Choroid plexus epithelial cell (primary cell): ENCODE data around the gene CD96.
A peak's percentile ranks its signal among the peaks of the same experiment; 100 is the strongest.

Experiments
- DNase-seq: peaks from one replicate; pipeline ENCODE4 v3.0.0-alpha.2; 2010; ENCODE audit warnings: low read depth
- H3K4me3 ChIP-seq: 2 replicates; pipeline ENCODE4 v1.5.1; 2011; ENCODE audit warnings: low read depth, mild to moderate bottlenecking, control low read depth, low read length, moderate library complexity
- TF ChIP-seq, protein P1 (sequence below): conservative IDR thresholded peaks from 2 replicates; pipeline ENCODE4 v1.5.1; 2011; ENCODE audit warnings: low read depth, mild to moderate bottlenecking, control low read depth, inconsistent platforms, low read length, moderate library complexity

The CD96 gene

GRCh38 chr3:111590143-111590491, 48.1 kb downstream of the CD96 start:
- no peak overlapping the region for H3K4me3 ChIP-seq
- TF ChIP-seq, protein P1, sequence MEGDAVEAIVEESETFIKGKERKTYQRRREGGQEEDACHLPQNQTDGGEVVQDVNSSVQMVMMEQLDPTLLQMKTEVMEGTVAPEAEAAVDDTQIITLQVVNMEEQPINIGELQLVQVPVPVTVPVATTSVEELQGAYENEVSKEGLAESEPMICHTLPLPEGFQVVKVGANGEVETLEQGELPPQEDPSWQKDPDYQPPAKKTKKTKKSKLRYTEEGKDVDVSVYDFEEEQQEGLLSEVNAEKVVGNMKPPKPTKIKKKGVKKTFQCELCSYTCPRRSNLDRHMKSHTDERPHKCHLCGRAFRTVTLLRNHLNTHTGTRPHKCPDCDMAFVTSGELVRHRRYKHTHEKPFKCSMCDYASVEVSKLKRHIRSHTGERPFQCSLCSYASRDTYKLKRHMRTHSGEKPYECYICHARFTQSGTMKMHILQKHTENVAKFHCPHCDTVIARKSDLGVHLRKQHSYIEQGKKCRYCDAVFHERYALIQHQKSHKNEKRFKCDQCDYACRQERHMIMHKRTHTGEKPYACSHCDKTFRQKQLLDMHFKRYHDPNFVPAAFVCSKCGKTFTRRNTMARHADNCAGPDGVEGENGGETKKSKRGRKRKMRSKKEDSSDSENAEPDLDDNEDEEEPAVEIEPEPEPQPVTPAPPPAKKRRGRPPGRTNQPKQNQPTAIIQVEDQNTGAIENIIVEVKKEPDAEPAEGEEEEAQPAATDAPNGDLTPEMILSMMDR, result no peak
- DNase-seq, result no peak

- no peak overlapping the region for H3K4me3 ChIP-seq
Observed at GRCh38 chr3:111591555-111591954, 49.6 kb downstream of the CD96 start.

DNA sequence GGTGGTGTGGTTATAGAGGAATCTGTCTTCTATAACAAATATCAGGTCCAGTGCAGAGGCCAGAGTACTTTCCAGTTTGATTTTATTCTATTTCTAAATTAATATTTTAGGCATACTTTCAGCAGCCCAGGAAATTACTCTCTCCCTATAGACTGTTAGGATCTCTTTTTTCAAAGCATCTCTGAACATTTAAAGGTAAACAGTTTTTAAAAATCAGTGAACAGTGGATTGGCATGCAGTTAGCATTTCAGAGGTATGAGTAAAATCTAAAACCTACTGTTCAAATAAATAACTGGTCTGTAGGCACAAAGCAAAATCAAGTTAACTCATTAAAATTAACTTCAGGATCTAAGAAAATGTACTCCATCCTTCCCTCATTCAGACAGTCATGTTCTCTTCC, 50.1 kb downstream of the CD96 start:
- no peak for DNase-seq
- TF ChIP-seq, protein P1, result no peak
- H3K4me3 ChIP-seq, result no peak overlapping the region

More at GRCh38 chr3:111591555-111591954, 49.6 kb downstream of the CD96 start:
- DNase-seq, result no peak
- TF ChIP-seq, protein P1, result no peak

- no peak for DNase-seq
- TF ChIP-seq, protein P1, result no peak
- H3K4me3 ChIP-seq, result no peak overlapping the region
Observed at GRCh38 chr3:111592936-111593335, 50.9 kb downstream of the CD96 start.

DNA sequence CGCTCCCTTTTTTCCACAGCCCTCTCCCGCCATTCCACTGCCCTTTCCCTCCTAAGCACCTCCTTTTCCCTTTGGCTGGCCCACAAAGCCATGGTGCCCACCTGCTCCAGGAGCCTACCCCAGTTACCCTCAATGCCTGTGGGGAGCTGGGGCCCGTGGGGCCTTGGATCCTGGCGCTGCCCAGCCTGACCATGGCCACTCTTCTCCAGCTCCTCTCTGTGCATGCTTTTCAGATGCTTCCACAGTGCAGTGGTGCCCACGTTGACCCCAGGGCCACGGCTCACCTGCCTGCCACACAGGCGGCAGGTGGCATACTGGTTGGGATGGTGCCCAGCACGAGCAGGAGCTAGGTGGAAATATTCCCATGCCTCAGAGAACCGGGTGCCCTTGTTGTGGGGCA, 51.7 kb downstream of the CD96 start:
- DNase-seq, result no peak
- H3K4me3 ChIP-seq, result no peak overlapping the region
- TF ChIP-seq, protein P1, result no peak

DNA sequence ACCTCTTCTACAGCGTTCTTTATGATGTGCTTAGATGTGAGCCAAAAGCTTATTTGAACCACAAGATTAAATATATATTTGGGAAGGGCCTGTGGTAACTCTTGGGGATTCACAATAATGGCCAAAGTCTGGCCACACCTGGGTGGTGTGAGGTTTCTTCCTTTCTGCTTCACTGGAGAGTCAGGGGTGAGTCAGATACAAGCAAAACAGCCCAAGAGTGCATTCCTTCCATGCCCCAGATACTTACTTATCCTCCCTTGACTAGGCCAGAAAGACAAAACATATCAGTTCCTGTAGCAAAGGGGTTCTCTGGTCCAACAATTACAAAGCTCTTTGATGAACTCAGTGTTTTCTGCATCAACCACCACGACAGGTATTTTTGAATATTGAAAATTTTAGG, 52.2 kb downstream of the CD96 start:
- DNase-seq, result peak; percentile 72
- no peak overlapping the region for H3K4me3 ChIP-seq
- TF ChIP-seq, protein P1, result no peak

DNA sequence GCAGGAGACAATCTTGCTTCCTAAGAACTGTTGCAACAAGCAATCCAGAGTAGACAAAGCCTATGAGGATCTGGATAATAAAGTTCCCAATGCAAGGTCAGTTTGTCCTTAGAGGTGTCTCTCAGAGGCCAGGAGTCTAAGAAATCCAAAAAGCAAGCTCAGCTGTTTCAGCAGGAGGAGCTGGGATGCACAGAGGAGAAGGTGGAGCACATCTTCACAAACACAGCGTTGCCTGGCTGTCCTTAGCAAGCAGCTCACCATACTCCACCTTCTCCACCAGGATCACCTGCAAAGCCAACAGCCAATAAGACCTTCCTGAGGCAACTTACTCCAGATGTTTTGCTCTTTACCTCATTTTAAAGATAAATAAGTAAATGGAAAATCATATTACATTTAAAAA, 52.8 kb downstream of the CD96 start:
- DNase-seq, result no peak
- TF ChIP-seq, protein P1, result no peak
- H3K4me3 ChIP-seq, result no peak overlapping the region
